ENCODE measurements around the gene SAMHD1.

The SAMHD1 gene

DNA sequence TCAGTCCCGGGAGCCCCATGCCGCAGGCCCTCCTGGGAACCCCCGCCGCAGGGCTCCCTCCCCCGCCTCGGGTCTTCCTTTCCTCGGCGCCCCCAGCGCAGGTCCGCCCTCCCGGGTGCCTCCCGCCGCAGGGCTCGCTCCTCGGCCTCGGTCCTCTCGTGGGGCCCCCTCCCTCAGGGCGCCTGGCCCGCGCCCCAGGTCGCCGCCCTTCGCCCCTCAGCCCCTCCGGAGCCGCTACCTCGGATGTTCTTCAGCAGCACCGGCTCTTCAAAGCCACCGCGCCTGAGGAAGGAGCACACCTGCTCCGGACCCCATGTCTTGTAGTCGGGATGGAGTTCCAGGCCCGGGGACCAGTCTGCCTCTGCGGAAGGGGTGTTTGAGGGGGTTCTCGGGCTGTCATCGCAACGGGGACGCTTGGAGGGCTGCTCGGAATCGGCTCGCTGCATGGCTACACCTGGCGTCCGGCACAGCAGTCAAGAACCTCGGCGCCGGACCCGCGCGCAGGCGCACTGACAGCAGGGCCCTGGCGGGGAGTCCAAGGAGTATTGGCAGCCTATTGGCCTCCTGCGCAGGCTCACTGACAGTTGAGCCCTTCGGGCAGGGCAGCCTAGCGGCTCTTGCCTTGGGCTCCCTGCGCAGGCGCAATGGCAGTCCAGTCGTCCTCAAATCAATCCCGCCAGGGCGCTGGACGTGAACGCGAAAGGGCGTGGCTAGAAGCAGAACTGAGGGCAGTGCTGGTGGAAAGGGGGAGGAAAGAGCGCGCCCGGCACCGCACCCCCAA lies at the start of gene SAMHD1:
Gene SAMHD1, minus strand, starts transcription at position 511 of the 781 bp plus-strand sequence. Its CDS starts 65 bp downstream, at position 446.
- TF ChIP-seq GATA3 (IDR thresholded peaks at IDR 0.05; ENCODE audit: low read depth, low read length) (no peak), GATA2 (IDR thresholded peaks at IDR 0.05; ENCODE audit: low read depth, low read length) (no peak)

DNA sequence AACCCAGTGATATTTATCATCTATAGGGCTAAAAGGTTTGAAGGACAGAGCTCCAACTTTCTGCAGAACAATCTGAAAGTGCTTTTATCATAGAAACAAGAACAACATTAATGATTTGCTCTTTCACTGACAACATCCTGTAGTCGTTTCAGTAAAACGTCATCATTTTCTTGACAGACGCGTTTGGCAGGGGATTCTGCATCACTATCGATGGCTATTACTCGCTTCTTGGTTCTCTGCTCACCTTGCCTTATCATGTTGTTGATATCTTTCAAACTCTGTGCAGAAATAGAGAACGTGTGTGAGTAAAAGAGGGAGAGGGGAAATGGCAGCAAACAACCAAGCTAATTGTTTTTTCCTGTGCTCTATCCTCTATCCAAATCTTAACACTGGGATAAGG lies 47.1 kb upstream of the SAMHD1 start:
- TF ChIP-seq GATA3 (IDR thresholded peaks at IDR 0.05; ENCODE audit: low read depth, low read length) (no peak), GATA2 (IDR thresholded peaks at IDR 0.05; ENCODE audit: low read depth, low read length) (no peak)

DNA sequence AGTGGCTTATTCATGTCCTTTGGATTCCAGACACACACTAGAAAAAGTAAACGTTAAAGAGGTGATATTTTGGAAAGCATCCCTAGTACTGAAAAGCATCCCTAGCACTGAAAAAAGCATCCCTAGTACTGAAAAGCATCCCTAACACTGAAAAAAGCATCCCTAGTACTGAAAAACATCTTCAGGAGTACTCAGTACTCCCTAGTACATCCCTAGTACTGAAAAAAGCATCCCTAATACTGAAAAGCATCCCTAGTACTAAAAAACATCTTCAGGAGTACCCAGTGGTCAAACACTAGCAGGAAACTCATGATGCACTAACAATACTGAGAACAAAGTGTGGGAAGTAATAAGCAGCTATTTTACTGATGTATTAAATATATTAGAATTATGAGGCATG lies 45.6 kb upstream of the SAMHD1 start:
- TF ChIP-seq GATA3 (IDR thresholded peaks at IDR 0.05; ENCODE audit: low read depth, low read length) (no peak), GATA2 (IDR thresholded peaks at IDR 0.05; ENCODE audit: low read depth, low read length) (no peak)

DNA sequence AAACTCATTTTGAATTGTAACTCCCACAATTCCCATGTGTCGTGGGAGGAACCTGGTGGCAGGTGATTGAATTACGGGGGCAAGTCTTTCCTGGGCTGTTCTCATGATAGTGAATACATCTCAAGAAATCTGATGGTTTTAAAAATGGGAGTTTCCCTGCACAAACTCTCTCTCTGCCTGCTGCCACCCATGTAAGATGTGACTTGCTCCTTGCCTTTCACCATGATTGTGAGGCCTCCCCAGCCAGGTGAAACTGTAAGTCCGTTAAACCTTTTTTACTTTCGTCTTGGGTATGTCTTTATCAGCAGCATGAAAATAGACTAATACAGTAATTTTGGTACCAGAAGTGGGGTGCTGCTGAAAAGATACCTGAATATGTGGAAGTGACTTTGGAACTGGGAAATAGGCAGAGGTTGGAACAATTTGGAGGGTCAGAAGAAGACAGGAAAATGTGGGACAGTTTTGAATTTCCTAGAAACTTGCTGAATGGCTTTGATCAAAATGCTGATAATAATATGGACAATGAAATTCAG lies 41.4 kb upstream of the SAMHD1 start:
- TF ChIP-seq GATA3 (IDR thresholded peaks at IDR 0.05; ENCODE audit: low read depth, low read length) (no peak), GATA2 (IDR thresholded peaks at IDR 0.05; ENCODE audit: low read depth, low read length) (no peak)

DNA sequence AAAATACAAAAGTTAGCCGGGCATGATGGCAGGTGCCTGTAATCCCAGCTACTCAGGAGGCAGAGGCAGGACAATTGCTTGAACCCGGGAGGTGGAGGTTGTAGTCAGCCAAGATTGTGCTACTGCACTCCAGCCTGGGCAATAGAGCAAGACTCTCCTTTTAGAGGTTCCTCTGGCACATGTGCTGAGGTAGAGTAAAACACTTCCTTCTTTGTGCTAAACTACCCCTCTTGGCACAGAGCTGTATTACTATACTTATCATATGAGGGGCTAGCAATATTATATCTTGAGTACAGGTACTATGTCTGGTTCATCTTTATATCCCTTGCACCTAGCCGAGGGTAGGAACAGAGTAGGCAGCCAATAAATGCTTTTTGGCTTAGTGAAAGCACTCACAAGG lies 40.2 kb upstream of the SAMHD1 start:
- TF ChIP-seq GATA3 (IDR thresholded peaks at IDR 0.05; ENCODE audit: low read depth, low read length) (no peak), GATA2 (IDR thresholded peaks at IDR 0.05; ENCODE audit: low read depth, low read length) (no peak)

DNA sequence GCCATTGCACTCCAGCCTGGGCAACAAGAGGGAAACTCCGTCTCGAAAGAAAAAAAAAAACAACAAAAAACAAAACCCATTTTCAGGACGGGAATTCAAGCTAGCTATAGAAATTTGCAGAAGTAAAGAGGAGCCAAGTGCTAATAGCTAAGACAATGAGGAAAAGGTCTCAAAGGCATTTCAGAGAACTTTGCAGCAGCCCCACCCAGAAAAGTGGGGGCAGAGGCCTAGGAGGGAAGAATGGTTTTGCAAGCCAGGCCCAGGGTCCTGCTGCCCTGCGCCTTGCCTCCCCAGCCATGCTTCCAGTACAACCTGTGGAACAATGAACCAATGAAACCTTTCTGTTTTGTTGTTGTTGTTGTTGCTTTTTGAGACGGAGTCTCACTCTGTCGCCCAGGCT lies 38.3 kb upstream of the SAMHD1 start:
- TF ChIP-seq GATA3 (IDR thresholded peaks at IDR 0.05; ENCODE audit: low read depth, low read length) (no peak), GATA2 (IDR thresholded peaks at IDR 0.05; ENCODE audit: low read depth, low read length) (no peak)

DNA sequence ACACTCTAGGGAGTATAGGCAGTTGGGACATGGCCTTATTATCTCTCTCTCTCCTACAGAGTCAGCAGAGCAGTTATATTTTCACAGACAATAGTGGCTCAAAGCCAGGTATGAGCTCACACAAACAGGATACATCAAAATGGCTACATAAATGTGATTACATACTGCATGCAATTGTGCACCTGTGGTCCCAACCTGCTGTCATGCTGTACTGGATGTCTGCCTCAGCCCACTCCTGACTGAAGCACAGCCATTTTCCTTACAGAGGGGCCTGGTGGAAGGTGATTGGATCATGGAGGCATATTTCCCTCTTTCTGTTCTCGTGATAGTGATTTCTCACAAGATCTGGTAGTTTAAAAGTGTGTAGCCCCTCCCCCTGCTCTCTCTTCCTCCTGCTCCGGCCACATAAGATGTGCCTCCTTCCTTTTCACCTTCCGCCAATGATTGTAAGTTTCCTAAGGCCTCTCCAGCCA lies 37.0 kb upstream of the SAMHD1 start:
- TF ChIP-seq GATA2 (IDR thresholded peaks at IDR 0.05; ENCODE audit: low read depth, low read length) (no peak), GATA3 (IDR thresholded peaks at IDR 0.05; ENCODE audit: low read depth, low read length) (no peak)

DNA sequence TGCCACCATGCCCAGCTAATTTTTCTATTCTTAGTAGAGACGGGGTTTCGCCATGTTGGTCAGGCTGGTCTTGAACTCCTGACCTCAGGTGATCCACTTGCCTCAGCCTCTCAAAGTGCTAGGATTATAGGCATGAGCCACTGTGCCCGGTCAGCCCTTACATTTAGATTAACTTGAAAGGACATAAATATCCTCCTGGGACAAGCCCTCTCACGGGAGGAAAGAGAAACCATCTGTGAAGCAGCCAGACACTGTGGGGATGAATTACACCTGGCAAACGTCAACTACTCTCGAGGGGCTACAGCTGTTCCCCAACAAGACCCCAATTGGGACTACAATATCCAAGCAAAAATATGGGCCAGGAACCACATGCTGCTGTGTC lies 32.7 kb upstream of the SAMHD1 start:
- TF ChIP-seq GATA2 (IDR thresholded peaks at IDR 0.05; ENCODE audit: low read depth, low read length), result no peak
- no peak for TF ChIP-seq GATA3 (IDR thresholded peaks at IDR 0.05; ENCODE audit: low read depth, low read length)

DNA sequence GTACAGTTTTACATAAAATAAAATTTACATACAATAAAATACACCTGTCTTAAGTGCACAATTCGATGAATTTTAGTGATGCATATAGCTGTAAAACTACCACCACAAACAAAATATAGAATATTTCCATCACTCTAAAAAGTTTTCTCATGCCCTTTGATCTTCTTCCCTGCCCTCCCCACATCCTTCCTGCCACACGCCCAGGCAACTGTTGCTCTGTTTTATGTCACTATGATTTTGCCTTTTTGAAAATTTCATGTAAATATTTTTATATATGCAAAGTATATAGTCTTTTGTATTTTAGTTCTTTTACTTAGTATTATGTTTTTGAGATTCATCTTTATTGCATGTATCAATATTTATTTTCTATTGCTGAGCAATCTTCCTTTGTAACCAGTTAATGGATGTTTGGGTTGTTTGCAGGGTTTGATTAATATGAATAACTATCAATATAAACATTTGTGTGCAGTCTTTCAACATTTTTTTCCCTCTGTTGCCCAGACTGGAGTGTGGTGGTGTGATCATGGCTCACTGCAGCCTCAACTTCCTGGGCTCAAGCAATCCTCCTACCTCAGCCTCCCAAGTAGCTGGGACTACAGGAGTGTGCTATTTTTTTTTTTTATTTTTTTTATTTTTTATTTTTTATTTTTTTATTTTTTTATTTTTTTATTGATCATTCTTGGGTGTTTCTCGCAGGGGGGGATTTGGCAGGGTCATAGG lies 23.8 kb upstream of the SAMHD1 start:
- TF ChIP-seq GATA2 (IDR thresholded peaks at IDR 0.05; ENCODE audit: low read depth, low read length) (no peak), GATA3 (IDR thresholded peaks at IDR 0.05; ENCODE audit: low read depth, low read length) (no peak)

DNA sequence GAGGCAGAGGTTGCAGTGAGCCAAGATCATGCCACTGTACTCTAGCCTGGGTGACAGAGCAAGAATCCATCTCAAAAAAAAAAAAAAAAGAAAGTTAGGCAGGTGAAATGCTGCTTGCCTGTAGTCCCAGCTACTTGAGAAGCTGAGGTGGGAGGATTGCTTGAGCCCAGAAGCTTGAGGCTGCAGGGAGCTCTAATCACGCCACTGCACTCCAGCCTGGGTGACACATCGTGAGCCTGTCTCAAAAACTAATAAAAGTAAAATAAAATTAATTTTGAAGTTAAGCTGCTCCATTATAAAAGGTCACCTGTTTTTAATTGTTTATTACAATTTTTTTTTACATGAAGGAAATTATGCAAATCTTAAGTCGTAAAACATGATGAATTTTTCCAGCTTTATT lies 23.2 kb upstream of the SAMHD1 start:
- TF ChIP-seq GATA3 (IDR thresholded peaks at IDR 0.05; ENCODE audit: low read depth, low read length) (no peak), GATA2 (IDR thresholded peaks at IDR 0.05; ENCODE audit: low read depth, low read length) (no peak)

DNA sequence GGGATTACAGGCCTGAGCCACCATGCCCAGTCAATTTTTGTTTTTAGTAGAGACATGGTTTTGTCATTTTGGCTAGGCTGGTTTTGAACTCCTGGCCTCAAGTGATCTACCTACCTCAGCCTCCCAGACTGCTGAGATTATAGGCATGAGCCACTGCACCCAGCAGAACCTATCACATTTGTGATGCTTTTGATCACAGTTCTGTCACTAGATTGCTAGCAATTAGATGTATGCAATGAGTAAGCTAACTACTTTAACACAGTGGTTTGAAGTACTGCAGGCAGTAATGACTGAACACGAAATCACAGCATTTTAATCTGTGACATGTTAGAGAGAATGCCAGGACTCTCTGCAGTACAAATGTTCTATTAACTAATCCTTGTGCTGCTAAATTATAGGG lies 19.6 kb upstream of the SAMHD1 start:
- TF ChIP-seq GATA3 (IDR thresholded peaks at IDR 0.05; ENCODE audit: low read depth, low read length), result no peak
- TF ChIP-seq GATA2 (IDR thresholded peaks at IDR 0.05; ENCODE audit: low read depth, low read length), result no peak

DNA sequence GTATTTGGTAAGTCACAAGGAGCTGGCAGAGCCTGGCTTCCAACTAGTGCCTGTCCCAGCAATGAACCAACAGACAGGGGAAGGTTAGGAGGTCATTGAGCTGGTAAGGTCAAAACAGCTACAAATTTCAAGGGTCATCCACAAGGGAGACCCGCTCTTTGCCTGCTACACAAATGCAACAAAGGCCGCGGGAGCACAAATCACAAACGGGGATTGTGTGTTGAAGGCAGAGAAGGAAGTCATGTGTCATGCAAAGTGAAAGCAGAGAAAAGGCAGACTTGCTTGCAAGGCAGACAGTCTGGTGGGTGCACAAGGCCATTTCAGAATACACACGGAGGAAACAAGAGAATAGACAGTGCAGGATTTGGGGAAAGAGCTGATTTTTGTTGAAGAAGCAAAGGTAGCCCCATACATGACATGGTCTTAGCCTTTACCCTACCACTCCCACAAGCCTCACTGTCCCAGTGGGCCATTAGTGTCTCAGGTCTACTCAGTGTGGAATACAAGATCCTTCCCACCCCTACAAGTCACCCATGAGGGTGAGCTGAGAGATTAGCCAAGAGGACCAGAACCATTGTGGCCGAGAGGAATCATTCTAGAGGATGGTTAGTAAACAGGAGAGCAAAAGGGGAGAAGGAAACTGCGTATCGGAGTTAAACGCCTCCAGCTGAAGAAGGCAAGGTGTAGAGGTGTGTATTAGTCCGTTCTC lies 18.1 kb upstream of the SAMHD1 start:
- TF ChIP-seq GATA2 (IDR thresholded peaks at IDR 0.05; ENCODE audit: low read depth, low read length) (no peak), GATA3 (IDR thresholded peaks at IDR 0.05; ENCODE audit: low read depth, low read length) (no peak)

DNA sequence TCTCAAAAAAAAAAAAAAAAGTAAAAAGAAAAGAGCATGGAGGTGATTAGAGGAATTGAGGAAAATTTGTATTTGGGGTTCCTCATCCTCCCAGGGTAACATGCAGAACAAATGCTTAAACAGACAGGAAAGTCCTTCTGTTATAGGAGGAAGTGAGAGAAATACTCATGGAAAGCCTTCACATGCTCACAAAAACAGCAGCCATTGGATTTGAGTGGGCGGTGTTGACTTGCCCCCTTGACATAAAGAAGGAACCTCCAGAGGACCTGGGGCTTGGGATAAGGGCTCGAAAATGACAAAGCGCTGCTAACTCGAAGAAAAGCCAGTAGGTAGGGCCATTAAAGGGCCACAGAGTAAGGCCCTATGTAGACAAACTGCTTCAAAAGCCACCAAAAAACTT lies 17.5 kb upstream of the SAMHD1 start:
- TF ChIP-seq GATA2 (IDR thresholded peaks at IDR 0.05; ENCODE audit: low read depth, low read length) (no peak), GATA3 (IDR thresholded peaks at IDR 0.05; ENCODE audit: low read depth, low read length) (no peak)

DNA sequence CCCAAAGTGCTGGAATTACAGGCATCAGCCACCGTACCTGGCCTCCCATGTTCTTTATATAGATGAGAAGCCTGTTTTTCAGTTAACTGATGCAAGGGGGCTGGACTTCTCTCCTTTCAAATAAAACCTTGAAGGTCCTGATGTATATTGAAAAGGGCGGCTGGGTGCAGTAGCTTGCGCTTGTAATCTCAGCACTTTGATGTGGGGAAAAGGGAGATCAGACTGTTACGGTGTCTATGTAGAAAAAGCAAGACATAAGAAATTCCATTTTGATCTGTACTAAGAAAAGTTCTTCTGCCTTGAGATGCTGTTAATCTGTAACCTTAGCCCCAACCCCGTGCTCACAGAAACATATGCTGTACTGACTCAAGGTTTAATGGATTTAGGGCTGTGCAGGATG lies 16.1 kb upstream of the SAMHD1 start:
- TF ChIP-seq GATA2 (IDR thresholded peaks at IDR 0.05; ENCODE audit: low read depth, low read length) (no peak), GATA3 (IDR thresholded peaks at IDR 0.05; ENCODE audit: low read depth, low read length) (no peak)
